22Rv1 (cell line): ENCODE measurements around the gene SYN1.

Source experiments
- ZFX ChIP-seq: fragments of 450-650 bp; IDR thresholded peaks from 2 replicates; pipeline ENCODE4 v1.6.1; 2017; ENCODE audit warnings: antibody characterized with exemption, borderline replicate concordance
- TF ChIP-seq, protein P1 (sequence below): fragments of 450-650 bp; IDR thresholded peaks from 2 replicates; pipeline ENCODE4 v1.5.1; 2017; ENCODE audit warnings: mild to moderate bottlenecking

DNA sequence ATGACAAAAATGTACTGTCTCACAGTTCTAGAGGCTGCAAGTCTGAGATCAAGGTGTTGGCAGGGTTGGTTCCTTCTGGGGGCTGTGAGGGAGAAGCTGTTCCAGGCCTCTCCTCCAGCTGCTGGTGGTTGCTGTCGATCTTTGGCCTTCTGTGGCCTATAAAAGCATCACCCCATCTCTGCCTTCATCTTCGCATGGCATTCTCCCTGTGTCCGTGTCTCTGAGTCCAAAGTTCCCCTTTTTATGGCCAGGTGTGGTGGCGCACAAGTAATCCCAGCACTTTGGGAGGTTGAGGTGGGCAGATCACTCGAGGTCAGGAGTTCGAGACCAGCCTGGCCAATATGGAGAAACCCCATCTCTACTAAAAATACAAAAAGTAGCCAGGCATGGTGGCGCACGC, 90.1 kb downstream of the SYN1 start:
- TF ChIP-seq, protein P1, sequence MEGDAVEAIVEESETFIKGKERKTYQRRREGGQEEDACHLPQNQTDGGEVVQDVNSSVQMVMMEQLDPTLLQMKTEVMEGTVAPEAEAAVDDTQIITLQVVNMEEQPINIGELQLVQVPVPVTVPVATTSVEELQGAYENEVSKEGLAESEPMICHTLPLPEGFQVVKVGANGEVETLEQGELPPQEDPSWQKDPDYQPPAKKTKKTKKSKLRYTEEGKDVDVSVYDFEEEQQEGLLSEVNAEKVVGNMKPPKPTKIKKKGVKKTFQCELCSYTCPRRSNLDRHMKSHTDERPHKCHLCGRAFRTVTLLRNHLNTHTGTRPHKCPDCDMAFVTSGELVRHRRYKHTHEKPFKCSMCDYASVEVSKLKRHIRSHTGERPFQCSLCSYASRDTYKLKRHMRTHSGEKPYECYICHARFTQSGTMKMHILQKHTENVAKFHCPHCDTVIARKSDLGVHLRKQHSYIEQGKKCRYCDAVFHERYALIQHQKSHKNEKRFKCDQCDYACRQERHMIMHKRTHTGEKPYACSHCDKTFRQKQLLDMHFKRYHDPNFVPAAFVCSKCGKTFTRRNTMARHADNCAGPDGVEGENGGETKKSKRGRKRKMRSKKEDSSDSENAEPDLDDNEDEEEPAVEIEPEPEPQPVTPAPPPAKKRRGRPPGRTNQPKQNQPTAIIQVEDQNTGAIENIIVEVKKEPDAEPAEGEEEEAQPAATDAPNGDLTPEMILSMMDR, result no peak
- TF ChIP-seq ZFX, result no peak
